ENCODE results near the gene TRMU. TPM values are rescaled to one million over a fixed set of nuclear protein-coding genes. Genes with fewer than 3 reads are reported as not detected.

TRMU gene
- total and polyA plus RNA-seq, 2 of the 8 experiments (the other 6 are each of a cell fraction or from before 2014, with no cell fraction given): 43.4 to 70.6 TPM

DNA sequence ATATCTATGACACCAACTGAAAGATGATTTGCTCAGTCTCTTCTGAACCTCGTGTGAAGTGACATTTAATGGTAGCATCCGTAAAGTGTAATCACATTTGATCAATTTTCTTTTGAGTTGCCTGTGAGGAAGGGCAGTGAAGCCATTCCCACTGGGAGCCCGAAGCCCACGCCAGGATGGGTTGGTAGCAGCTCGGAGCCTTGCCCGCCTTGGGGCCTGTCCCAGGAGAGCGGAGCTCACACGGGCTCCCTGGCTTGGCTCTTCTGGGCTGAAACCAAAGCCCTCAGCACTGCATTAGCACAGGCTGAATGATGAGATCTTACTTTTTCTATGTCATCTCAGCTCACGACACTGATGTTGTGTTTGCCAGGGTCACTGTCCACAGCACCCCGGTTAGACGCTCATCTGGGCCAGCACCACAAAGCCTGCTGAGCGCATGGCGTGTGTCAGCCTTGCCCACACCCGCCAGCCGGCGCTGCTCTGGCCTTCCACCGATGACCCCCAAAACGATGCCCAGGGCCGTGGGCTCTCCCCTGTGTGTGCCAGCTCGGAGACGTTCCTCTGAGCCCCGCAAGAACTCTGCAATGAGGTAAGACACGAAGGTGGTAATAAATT is 9.3 kb upstream of the TRMU start:
- no peak overlapping the region for H2BK5ac ChIP-seq (ENCODE audit: low read depth, low read length)
- H2BK120ac ChIP-seq (replicated peaks; ENCODE audit: low read depth, low read length): no peak overlapping the region
- H4K8ac ChIP-seq (ENCODE audit: extremely low read depth, insufficient read depth, low read length): no peak overlapping the region
- no peaks in the 10 kb centered on the region for H3K79me2 ChIP-seq (ENCODE audit: control insufficient read depth in 1 of 2, insufficient read depth in 2 of 2, low read length in 2 of 2)
- no peak overlapping the region for H2AK5ac ChIP-seq (ENCODE audit: low read depth, low read length)
- no peaks in the 10 kb centered on the region for H3K23me2 ChIP-seq (ENCODE audit: low read depth, low read length)
- H3K4me2 ChIP-seq (ENCODE audit: insufficient read depth in 1 of 2, low read depth in 2 of 2, low read length in 2 of 2): no peak overlapping the region
- no peak overlapping the region for H3K9ac ChIP-seq (replicated peaks in 1 of 4; ENCODE audit: extremely low read depth in 1 of 4, low read depth in 3 of 4, low read length in 3 of 4)
- no peak overlapping the region for H4K5ac ChIP-seq (ENCODE audit: insufficient read length, low read depth, low read length)
- TF ChIP-seq KDM5A (IDR thresholded peaks at IDR 0.05; ENCODE audit: low read length) (no peak), BACH1 (IDR thresholded peaks at IDR 0.05; ENCODE audit: low read length) (no peak), HDAC6 (IDR thresholded peaks at IDR 0.05; ENCODE audit: low read depth, low read length) (no peak), SIRT6 (IDR thresholded peaks at IDR 0.05; ENCODE audit: low read length) (no peak), GTF2F1 (IDR thresholded peaks at IDR 0.05; ENCODE audit: borderline replicate concordance, low read depth, low read length) (no peak), NRF1 (IDR thresholded peaks at IDR 0.05; ENCODE audit: low read depth, low read length) (no peak), CREB1 (IDR thresholded peaks at IDR 0.05) (no peak), TEAD4 (IDR thresholded peaks at IDR 0.05; ENCODE audit: low read depth, low read length) (no peak), BCL11A (IDR thresholded peaks at IDR 0.05; ENCODE audit: low read depth in 2 of 2, low read length in 2 of 2) (no peak), POLR2A (IDR thresholded peaks at IDR 0.05; ENCODE audit: control extremely low read depth in 1 of 2, low read depth in 2 of 2, low read length in 2 of 2) (no peak), RNF2 (IDR thresholded peaks at IDR 0.05; ENCODE audit: borderline replicate concordance, low read depth, low read length, missing control alignments, poor library complexity, severe bottlenecking) (no peak)
- TF ChIP-seq, protein P1, sequence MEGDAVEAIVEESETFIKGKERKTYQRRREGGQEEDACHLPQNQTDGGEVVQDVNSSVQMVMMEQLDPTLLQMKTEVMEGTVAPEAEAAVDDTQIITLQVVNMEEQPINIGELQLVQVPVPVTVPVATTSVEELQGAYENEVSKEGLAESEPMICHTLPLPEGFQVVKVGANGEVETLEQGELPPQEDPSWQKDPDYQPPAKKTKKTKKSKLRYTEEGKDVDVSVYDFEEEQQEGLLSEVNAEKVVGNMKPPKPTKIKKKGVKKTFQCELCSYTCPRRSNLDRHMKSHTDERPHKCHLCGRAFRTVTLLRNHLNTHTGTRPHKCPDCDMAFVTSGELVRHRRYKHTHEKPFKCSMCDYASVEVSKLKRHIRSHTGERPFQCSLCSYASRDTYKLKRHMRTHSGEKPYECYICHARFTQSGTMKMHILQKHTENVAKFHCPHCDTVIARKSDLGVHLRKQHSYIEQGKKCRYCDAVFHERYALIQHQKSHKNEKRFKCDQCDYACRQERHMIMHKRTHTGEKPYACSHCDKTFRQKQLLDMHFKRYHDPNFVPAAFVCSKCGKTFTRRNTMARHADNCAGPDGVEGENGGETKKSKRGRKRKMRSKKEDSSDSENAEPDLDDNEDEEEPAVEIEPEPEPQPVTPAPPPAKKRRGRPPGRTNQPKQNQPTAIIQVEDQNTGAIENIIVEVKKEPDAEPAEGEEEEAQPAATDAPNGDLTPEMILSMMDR (IDR thresholded peaks at IDR 0.05; ENCODE audit: control extremely low read depth in 1 of 3, insufficient read depth in 1 of 3, low read depth in 1 of 3, low read length in 3 of 3): no peak
- peaks cover 6 to 8% of the 10 kb centered on the region in 2 experiments for H4K20me1 ChIP-seq (replicated peaks in 1 of 2; ENCODE audit: control insufficient read depth in 1 of 2, insufficient read depth in 2 of 2, low read length in 2 of 2)
- no peaks in the 10 kb centered on the region; the same call in 1 of the 2 replicates for H3K79me1 ChIP-seq (ENCODE audit: low read depth, low read length)
- H3K36me3 ChIP-seq (ENCODE audit: control insufficient read depth in 2 of 4, insufficient read depth in 4 of 4, low read length in 3 of 4): peaks cover 18 to 48% (median 27%) of the 10 kb centered on the region in 4 experiments
- no peak for FAIRE-seq
- H3K56ac ChIP-seq (replicated peaks; ENCODE audit: insufficient read length, low read depth, low read length): no peak overlapping the region
- no peak overlapping the region for H2BK12ac ChIP-seq (ENCODE audit: low read depth, low read length)
- ChIA-PET POLR2A (ENCODE audit: partially characterized antibody) (interaction anchor here (1.2 kb wide), 1 partner anchor 54 kb away, joined by 3 read pairs; no protein-coding TSS in a partner anchor), CTCF (ENCODE audit: partially characterized antibody) (interaction anchor here (1.4 kb wide), 1 partner anchor 41 kb away, joined by 4 read pairs; no protein-coding TSS in a partner anchor)
- H3K18ac ChIP-seq (ENCODE audit: extremely low read depth, low read length): no peak overlapping the region
- H3K4me1 ChIP-seq (replicated peaks in 1 of 4; ENCODE audit: control insufficient read depth in 3 of 4, insufficient read depth in 4 of 4, low read length in 3 of 4): no peaks in the 10 kb centered on the region
- H3K9me3 ChIP-seq (ENCODE audit: insufficient read depth in 2 of 2, low read depth in 1 of 2, low read length in 1 of 2): no peaks in the 10 kb centered on the region
- no peak overlapping the region for H2AFZ ChIP-seq (ENCODE audit: low read length)
- H2BK15ac ChIP-seq (ENCODE audit: low read length): no peak overlapping the region
- no peak overlapping the region for H3K23ac ChIP-seq (ENCODE audit: insufficient read length)
- DNase-seq (ENCODE audit: low read depth in 1 of 2, low spot score in 2 of 2): no peak
- no peak overlapping the region for H3K4me3 ChIP-seq (ENCODE audit: extremely low read depth in 1 of 4, insufficient read depth in 2 of 4, low read depth in 3 of 4, low read length in 4 of 4)
- H3K27me3 ChIP-seq (replicated peaks in 1 of 4; ENCODE audit: control insufficient read depth in 3 of 4, extremely low read depth in 1 of 4, insufficient read depth in 3 of 4, low read length in 3 of 4): no peaks in the 10 kb centered on the region
- H3K27ac ChIP-seq (ENCODE audit: low read depth, low read length): no peak overlapping the region
- H2BK20ac ChIP-seq (ENCODE audit: low read length): no peak overlapping the region
- 89% methylated on average over 23 of the region's 23 CpGs; no CpG with 5 or more reads in 1 of the 2 experiments for WGBS, 2 experiments (ENCODE audit: extremely low coverage in 1 of 2, insufficient coverage in 1 of 2, insufficient read length in 1 of 2, insufficient replicate concordance in 2 of 2, low coverage in 1 of 2, low lambda C conversion rate in 2 of 2, missing lambda C conversion rate in 1 of 2)
- H3K4ac ChIP-seq (replicated peaks; ENCODE audit: insufficient read length, low read depth, low read length): no peak overlapping the region
- H4K91ac ChIP-seq (replicated peaks; ENCODE audit: insufficient read length, low read length): no peak overlapping the region
- no peak overlapping the region for H3K14ac ChIP-seq (ENCODE audit: insufficient read length)
